GM18502 (cell line): ENCODE measurements around the gene POLR2L.

Experiments
- ATAC-seq: cut with Tn5 transposase; IDR thresholded peaks from one replicate; pipeline ENCODE4 v1.9.1; 2021; ENCODE audit warnings: mild to moderate bottlenecking; ENCODE audit not compliant: unreplicated experiment, poor library complexity

Gene POLR2L

GRCh38 chr11:855796-856195 lies 13.5 kb upstream of the POLR2L start:
- no peak for ATAC-seq

- no peak for ATAC-seq
These were observed 13.0 kb upstream of the POLR2L start for GRCh38 chr11:855330-855674.

GRCh38 chr11:854601-855329 lies 12.4 kb upstream of the POLR2L start:
- ATAC-seq, result no peak

- ATAC-seq, result no peak
These were observed 11.5 kb upstream of the POLR2L start for GRCh38 chr11:853682-854448.

- no peak for ATAC-seq
These were observed 10.4 kb upstream of the POLR2L start for GRCh38 chr11:852762-853161.

- no peak for ATAC-seq
These were observed 8.7 kb upstream of the POLR2L start for GRCh38 chr11:850775-851763.

- no peak for ATAC-seq
These were observed 7.8 kb upstream of the POLR2L start for GRCh38 chr11:849951-850774.

- no peak for ATAC-seq
These were observed 6.9 kb upstream of the POLR2L start for GRCh38 chr11:849104-849824.

GRCh38 chr11:848380-848931 lies 6.1 kb upstream of the POLR2L start:
- ATAC-seq, result no peak

GRCh38 chr11:847876-848275 lies 5.5 kb upstream of the POLR2L start:
- no peak for ATAC-seq

- ATAC-seq, result no peak
These were observed 4.3 kb upstream of the POLR2L start for GRCh38 chr11:846496-847098.

GRCh38 chr11:845872-846495 lies 3.7 kb upstream of the POLR2L start:
- ATAC-seq, result no peak

- no peak for ATAC-seq
These were observed 2.6 kb upstream of the POLR2L start for GRCh38 chr11:844693-845644.

- no peak for ATAC-seq
These were observed 1.7 kb upstream of the POLR2L start for GRCh38 chr11:843818-844692.

GRCh38 chr11:843086-843734 lies 881 bp upstream of the POLR2L start:
- ATAC-seq, result no peak

GRCh38 chr11:841981-842369 lies 354 bp downstream of the POLR2L start:
- ATAC-seq, result peak; percentile 35
